ENCODE measurements around the gene ZP1. TPM values are rescaled to one million over a fixed set of nuclear protein-coding genes. Genes with fewer than 3 reads are reported as not detected.

The ZP1 gene
- total RNA-seq, 4 donors from 2014 or later = not detected

DNA sequence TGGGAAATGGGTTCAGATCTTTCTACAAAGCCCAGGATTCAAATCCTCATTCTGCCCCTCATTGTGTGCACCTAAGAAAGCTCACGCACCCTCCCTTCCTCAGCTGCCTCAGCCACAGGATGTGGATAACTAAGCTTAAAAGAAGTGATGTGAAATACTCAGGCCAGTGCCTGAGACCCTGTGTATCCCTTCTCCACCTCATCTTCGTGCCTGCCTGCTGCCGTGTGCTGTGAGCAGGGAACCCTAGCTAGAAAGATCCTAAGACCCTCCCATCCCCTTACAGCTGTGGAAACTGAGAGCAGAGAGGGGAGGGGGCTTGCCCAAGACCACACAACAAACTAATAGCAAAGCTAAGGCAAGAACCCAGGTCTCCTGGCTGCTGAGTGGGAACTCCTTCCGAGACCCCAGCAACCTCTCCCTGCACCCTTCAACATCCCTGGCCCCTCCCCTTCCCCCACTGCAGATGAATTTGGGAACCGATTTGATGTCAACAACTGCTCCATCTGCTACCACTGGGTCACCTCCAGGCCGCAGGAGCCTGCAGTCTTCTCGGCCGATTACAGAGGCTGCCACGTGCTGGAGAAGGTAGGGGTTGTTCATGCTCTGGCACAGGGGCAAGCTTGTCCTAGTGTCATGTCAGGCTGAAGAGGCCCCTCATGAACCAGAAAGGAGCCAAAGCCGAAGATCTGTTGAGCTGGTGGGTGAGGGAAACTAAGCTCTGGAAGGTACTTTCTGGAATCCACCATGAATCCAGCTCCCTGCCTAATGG, 1.5 kb downstream of the ZP1 start:
- H3K27me3 ChIP-seq = no peaks in the 10 kb centered on the region
- WGBS, 2 donors (ENCODE audit: low coverage in 1 of 2) = 86% methylated on average over 10 of the region's 10 CpGs; no CpG with 5 or more reads in 1 of the 2 donors
- H3K27ac ChIP-seq = no peak overlapping the region
- H3K9me3 ChIP-seq = no peaks in the 10 kb centered on the region
- no peak overlapping the region for H3K4me3 ChIP-seq
- intact Hi-C loops (cut with DNase I; ENCODE audit: low total_unique reads) (no loop called here), in situ Hi-C loops (cut with MboI; ENCODE audit: low pct_ligation_motif_present in 1 of 4, low pct_unique_long_range_greater_than_20kb in 1 of 4, low sequenced_read_pairs in 3 of 4) (no loop called here)
- no peak for TF ChIP-seq EP300 (IDR thresholded peaks at IDR 0.05; ENCODE audit: low read depth)
- no peak for TF ChIP-seq POLR2A (IDR thresholded peaks at IDR 0.05)
- TF ChIP-seq, protein P1, sequence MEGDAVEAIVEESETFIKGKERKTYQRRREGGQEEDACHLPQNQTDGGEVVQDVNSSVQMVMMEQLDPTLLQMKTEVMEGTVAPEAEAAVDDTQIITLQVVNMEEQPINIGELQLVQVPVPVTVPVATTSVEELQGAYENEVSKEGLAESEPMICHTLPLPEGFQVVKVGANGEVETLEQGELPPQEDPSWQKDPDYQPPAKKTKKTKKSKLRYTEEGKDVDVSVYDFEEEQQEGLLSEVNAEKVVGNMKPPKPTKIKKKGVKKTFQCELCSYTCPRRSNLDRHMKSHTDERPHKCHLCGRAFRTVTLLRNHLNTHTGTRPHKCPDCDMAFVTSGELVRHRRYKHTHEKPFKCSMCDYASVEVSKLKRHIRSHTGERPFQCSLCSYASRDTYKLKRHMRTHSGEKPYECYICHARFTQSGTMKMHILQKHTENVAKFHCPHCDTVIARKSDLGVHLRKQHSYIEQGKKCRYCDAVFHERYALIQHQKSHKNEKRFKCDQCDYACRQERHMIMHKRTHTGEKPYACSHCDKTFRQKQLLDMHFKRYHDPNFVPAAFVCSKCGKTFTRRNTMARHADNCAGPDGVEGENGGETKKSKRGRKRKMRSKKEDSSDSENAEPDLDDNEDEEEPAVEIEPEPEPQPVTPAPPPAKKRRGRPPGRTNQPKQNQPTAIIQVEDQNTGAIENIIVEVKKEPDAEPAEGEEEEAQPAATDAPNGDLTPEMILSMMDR (IDR thresholded peaks at IDR 0.05) = no peak
- TF ChIP-seq POLR2AphosphoS5 (IDR thresholded peaks at IDR 0.05) = no peak
- H3K36me3 ChIP-seq = no peaks in the 10 kb centered on the region
- no peak for DNase-seq
- peaks cover 0 to 4% (median 0%) of the 10 kb centered on the region in 4 donors for H3K4me1 ChIP-seq

- Histone ChIP-seq H3K27ac (no peak overlapping the region), H3K4me1 (peaks cover 0 to 4% (median 0%) of the 10 kb centered on the region in 4 donors), H3K9me3 (no peaks in the 10 kb centered on the region), H3K27me3 (no peaks in the 10 kb centered on the region), H3K36me3 (no peaks in the 10 kb centered on the region), H3K4me3 (no peak overlapping the region)
- WGBS, 2 donors (ENCODE audit: low coverage in 1 of 2) = 73 to 91% methylated on average over 3 to 7 of the region's 7 CpGs
- no peak for DNase-seq
- in situ Hi-C loops (cut with MboI; ENCODE audit: low pct_ligation_motif_present in 1 of 4, low pct_unique_long_range_greater_than_20kb in 1 of 4, low sequenced_read_pairs in 3 of 4) (no loop called here), intact Hi-C loops (cut with DNase I; ENCODE audit: low total_unique reads) (no loop called here)
- TF ChIP-seq, protein P1 (IDR thresholded peaks at IDR 0.05) = no peak
- no peak for TF ChIP-seq POLR2A (IDR thresholded peaks at IDR 0.05)
- TF ChIP-seq POLR2AphosphoS5 (IDR thresholded peaks at IDR 0.05) = no peak
- TF ChIP-seq EP300 (IDR thresholded peaks at IDR 0.05; ENCODE audit: low read depth) = no peak
Observed at GRCh38 chr11:60869451-60869825, 2.1 kb downstream of the ZP1 start.

DNA sequence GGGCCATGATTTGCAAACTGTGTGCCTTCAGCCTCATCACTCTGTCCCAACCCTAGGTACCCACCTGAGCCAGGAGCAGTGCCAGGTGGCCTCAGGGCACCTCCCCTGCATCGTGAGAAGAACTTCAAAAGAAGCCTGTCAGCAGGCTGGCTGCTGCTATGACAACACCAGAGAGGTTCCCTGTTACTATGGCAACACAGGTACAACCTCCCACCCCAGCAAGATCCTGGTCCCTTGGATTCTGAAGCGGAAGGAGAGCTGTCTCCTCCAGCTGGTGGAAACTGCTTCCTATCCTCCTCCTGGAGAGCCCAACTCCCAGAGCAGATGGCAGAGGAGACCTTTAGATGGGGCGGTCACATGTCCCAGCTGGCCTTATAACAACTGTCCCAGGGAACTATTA, 2.9 kb downstream of the ZP1 start:
- H3K27me3 ChIP-seq = no peaks in the 10 kb centered on the region
- intact Hi-C loops (cut with DNase I; ENCODE audit: low total_unique reads) (no loop called here), in situ Hi-C loops (cut with MboI; ENCODE audit: low pct_ligation_motif_present in 1 of 4, low pct_unique_long_range_greater_than_20kb in 1 of 4, low sequenced_read_pairs in 3 of 4) (no loop called here)
- no peak for TF ChIP-seq POLR2A (IDR thresholded peaks at IDR 0.05)
- TF ChIP-seq POLR2AphosphoS5 (IDR thresholded peaks at IDR 0.05) = no peak
- TF ChIP-seq, protein P1 (IDR thresholded peaks at IDR 0.05) = no peak
- no peak for TF ChIP-seq EP300 (IDR thresholded peaks at IDR 0.05; ENCODE audit: low read depth)
- peaks cover 0 to 4% (median 0%) of the 10 kb centered on the region in 4 donors for H3K4me1 ChIP-seq
- H3K9me3 ChIP-seq = no peaks in the 10 kb centered on the region
- no peak for DNase-seq
- no peaks in the 10 kb centered on the region for H3K36me3 ChIP-seq
- H3K27ac ChIP-seq = peak overlapping the region in 1 of 4 donors; percentile 57
- H3K4me3 ChIP-seq = no peak overlapping the region
- 45% methylated on average over 3 of the region's 3 CpGs; no CpG with 5 or more reads in 1 of the 2 donors for WGBS, 2 donors (ENCODE audit: low coverage in 1 of 2)

GRCh38 chr11:60870733-60871377, 3.5 kb downstream of the ZP1 start:
- Histone ChIP-seq H3K36me3 (no peaks in the 10 kb centered on the region), H3K4me3 (no peak overlapping the region), H3K4me1 (peaks cover 0 to 4% (median 0%) of the 10 kb centered on the region in 4 donors), H3K27me3 (no peaks in the 10 kb centered on the region), H3K27ac (peak overlapping the region in 3 of 4 donors; percentile 39 to 57 (median 41)), H3K9me3 (no peaks in the 10 kb centered on the region)
- DNase-seq = no peak
- intact Hi-C loops (cut with DNase I; ENCODE audit: low total_unique reads) (no loop called here), in situ Hi-C loops (cut with MboI; ENCODE audit: low pct_ligation_motif_present in 1 of 4, low pct_unique_long_range_greater_than_20kb in 1 of 4, low sequenced_read_pairs in 3 of 4) (no loop called here)
- no peak for TF ChIP-seq POLR2A (IDR thresholded peaks at IDR 0.05)
- TF ChIP-seq, protein P1 (IDR thresholded peaks at IDR 0.05) = no peak
- TF ChIP-seq POLR2AphosphoS5 (IDR thresholded peaks at IDR 0.05) = no peak
- no peak for TF ChIP-seq EP300 (IDR thresholded peaks at IDR 0.05; ENCODE audit: low read depth)
- WGBS, 2 donors (ENCODE audit: low coverage in 1 of 2) = 76% methylated on average over 13 of the region's 13 CpGs; no CpG with 5 or more reads in 1 of the 2 donors
